ENCODE measurements around the gene FUCA1.
A peak's percentile ranks its signal among the peaks of the same experiment; 100 is the strongest.

Gene FUCA1

GRCh38 chr1:23895993-23896392 is 27.9 kb upstream of the FUCA1 start:
- no peaks in the 10 kb centered on the region for H3K9me3 ChIP-seq (ENCODE audit: control insufficient read depth, insufficient read depth, low read length)
- peaks cover 17% of the 10 kb centered on the region for H3K79me2 ChIP-seq (ENCODE audit: control insufficient read depth, low read length)
- peak overlapping the region; percentile 59 for H3K4me2 ChIP-seq (ENCODE audit: low read length)
- no peaks in the 10 kb centered on the region for H3K27me3 ChIP-seq (ENCODE audit: control insufficient read depth, low read length)
- H3K27ac ChIP-seq (ENCODE audit: low read depth, low read length), result peak overlapping the region; percentile 31
- TF ChIP-seq EZH2phosphoT487 (IDR thresholded peaks at IDR 0.05; ENCODE audit: borderline replicate concordance, low read length) (no peak), CTCF (IDR thresholded peaks at IDR 0.05; ENCODE audit: low read depth, low read length, poor library complexity, severe bottlenecking) (no peak)
- peaks cover 9% of the 10 kb centered on the region for H3K36me3 ChIP-seq (ENCODE audit: control insufficient read depth, low read length)
- H4K20me1 ChIP-seq (ENCODE audit: control insufficient read depth, insufficient read depth, low read depth, low read length), result no peaks in the 10 kb centered on the region
- H3F3A ChIP-seq (ENCODE audit: control insufficient read depth, insufficient read depth), result peaks cover 31% of the 10 kb centered on the region
- H3K9me2 ChIP-seq (replicated peaks; ENCODE audit: control insufficient read depth, low read length), result no peaks in the 10 kb centered on the region
- H3K4me3 ChIP-seq (ENCODE audit: low read length), result no peak overlapping the region
- peaks cover 82% of the 10 kb centered on the region for H3K4me1 ChIP-seq (ENCODE audit: control insufficient read depth, low read length)

GRCh38 chr1:23895082-23895481 is 27.0 kb upstream of the FUCA1 start:
- peak overlapping the region; percentile 11; the same call in 1 of the 2 replicates for H3K4me2 ChIP-seq (ENCODE audit: low read length)
- H3F3A ChIP-seq (ENCODE audit: control insufficient read depth, insufficient read depth), result peaks cover 31% of the 10 kb centered on the region

GRCh38 chr1:23889074-23889473 is 21.0 kb upstream of the FUCA1 start:
- H3F3A ChIP-seq (ENCODE audit: control insufficient read depth, insufficient read depth), result peaks cover 15% of the 10 kb centered on the region

More at GRCh38 chr1:23895082-23895481, 27.0 kb upstream of the FUCA1 start:
- peaks cover 8% of the 10 kb centered on the region for H3K36me3 ChIP-seq (ENCODE audit: control insufficient read depth, low read length)
- H3K4me1 ChIP-seq (ENCODE audit: control insufficient read depth, low read length), result peaks cover 77% of the 10 kb centered on the region
- H3K4me3 ChIP-seq (ENCODE audit: low read length), result no peak overlapping the region
- H3K27me3 ChIP-seq (ENCODE audit: control insufficient read depth, low read length), result no peaks in the 10 kb centered on the region
- no peaks in the 10 kb centered on the region for H4K20me1 ChIP-seq (ENCODE audit: control insufficient read depth, insufficient read depth, low read depth, low read length)
- H3K9me3 ChIP-seq (ENCODE audit: control insufficient read depth, insufficient read depth, low read length), result no peaks in the 10 kb centered on the region
- no peak for TF ChIP-seq CTCF (IDR thresholded peaks at IDR 0.05; ENCODE audit: low read depth, low read length, poor library complexity, severe bottlenecking)
- TF ChIP-seq EZH2phosphoT487 (IDR thresholded peaks at IDR 0.05; ENCODE audit: borderline replicate concordance, low read length), result no peak
- H3K9me2 ChIP-seq (replicated peaks; ENCODE audit: control insufficient read depth, low read length), result no peaks in the 10 kb centered on the region
- peaks cover 13% of the 10 kb centered on the region for H3K79me2 ChIP-seq (ENCODE audit: control insufficient read depth, low read length)
- H3K27ac ChIP-seq (ENCODE audit: low read depth, low read length), result no peak overlapping the region; the same call in 1 of the 2 replicates

More at GRCh38 chr1:23889074-23889473, 21.0 kb upstream of the FUCA1 start:
- H3K27ac ChIP-seq (ENCODE audit: low read depth, low read length), result peak overlapping the region; percentile 80
- H3K79me2 ChIP-seq (ENCODE audit: control insufficient read depth, low read length), result peaks cover 15% of the 10 kb centered on the region
- H4K20me1 ChIP-seq (ENCODE audit: control insufficient read depth, insufficient read depth, low read depth, low read length), result no peaks in the 10 kb centered on the region
- peak overlapping the region; percentile 87 for H3K4me2 ChIP-seq (ENCODE audit: low read length)
- no peaks in the 10 kb centered on the region for H3K9me2 ChIP-seq (replicated peaks; ENCODE audit: control insufficient read depth, low read length)
- peak overlapping the region; percentile 65 for H3K4me3 ChIP-seq (ENCODE audit: low read length)
- no peak for TF ChIP-seq EZH2phosphoT487 (IDR thresholded peaks at IDR 0.05; ENCODE audit: borderline replicate concordance, low read length)
- TF ChIP-seq CTCF (IDR thresholded peaks at IDR 0.05; ENCODE audit: low read depth, low read length, poor library complexity, severe bottlenecking), result no peak
- no peaks in the 10 kb centered on the region for H3K27me3 ChIP-seq (ENCODE audit: control insufficient read depth, low read length)
- no peaks in the 10 kb centered on the region for H3K9me3 ChIP-seq (ENCODE audit: control insufficient read depth, insufficient read depth, low read length)
- H3K4me1 ChIP-seq (ENCODE audit: control insufficient read depth, low read length), result peaks cover 60% of the 10 kb centered on the region
- peaks cover 7% of the 10 kb centered on the region; the same call in 1 of the 2 replicates for H3K36me3 ChIP-seq (ENCODE audit: control insufficient read depth, low read length)
